ENCODE data around the gene ST3GAL6. TPM values are rescaled to one million over a fixed set of nuclear protein-coding genes. Genes with fewer than 3 reads are reported as not detected.
A peak's percentile ranks its signal among the peaks of the same experiment; 100 is the strongest.

The ST3GAL6 gene
- total RNA-seq, 4 donors from 2014 or later: 3.9 to 5.3 (median 4.4) TPM

DNA sequence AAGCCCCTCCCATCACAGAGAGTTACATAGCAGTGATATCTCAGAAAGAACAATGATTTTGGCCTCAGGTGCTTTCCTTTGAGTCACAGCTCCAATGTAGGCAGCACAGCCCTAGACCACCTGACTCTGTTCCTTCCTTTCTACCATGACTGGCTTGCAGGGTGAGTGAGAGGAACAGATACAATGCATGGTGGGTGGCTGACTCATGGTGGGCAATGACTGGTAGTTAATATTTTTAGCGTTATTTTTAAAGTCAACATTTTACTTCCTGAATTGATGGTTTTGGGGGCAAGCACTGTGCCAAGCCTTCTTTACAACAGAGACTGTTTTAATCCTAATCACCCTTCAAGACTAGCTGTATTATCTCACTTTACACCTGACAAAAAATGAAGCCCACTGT lies 32.8 kb upstream of the ST3GAL6 start:
- Histone ChIP-seq H3K27me3 (peaks cover 0 to 13% (median 0%) of the 10 kb centered on the region in 4 donors), H3K4me3 (no peak overlapping the region), H3K4me1 (peaks cover 0 to 26% (median 6%) of the 10 kb centered on the region in 3 donors), H3K36me3 (no peaks in the 10 kb centered on the region), H3K9me3 (no peaks in the 10 kb centered on the region), H3K27ac (no peak overlapping the region)
- intact Hi-C loops (cut with DNase I): no loop called here
- TF ChIP-seq, protein P1, sequence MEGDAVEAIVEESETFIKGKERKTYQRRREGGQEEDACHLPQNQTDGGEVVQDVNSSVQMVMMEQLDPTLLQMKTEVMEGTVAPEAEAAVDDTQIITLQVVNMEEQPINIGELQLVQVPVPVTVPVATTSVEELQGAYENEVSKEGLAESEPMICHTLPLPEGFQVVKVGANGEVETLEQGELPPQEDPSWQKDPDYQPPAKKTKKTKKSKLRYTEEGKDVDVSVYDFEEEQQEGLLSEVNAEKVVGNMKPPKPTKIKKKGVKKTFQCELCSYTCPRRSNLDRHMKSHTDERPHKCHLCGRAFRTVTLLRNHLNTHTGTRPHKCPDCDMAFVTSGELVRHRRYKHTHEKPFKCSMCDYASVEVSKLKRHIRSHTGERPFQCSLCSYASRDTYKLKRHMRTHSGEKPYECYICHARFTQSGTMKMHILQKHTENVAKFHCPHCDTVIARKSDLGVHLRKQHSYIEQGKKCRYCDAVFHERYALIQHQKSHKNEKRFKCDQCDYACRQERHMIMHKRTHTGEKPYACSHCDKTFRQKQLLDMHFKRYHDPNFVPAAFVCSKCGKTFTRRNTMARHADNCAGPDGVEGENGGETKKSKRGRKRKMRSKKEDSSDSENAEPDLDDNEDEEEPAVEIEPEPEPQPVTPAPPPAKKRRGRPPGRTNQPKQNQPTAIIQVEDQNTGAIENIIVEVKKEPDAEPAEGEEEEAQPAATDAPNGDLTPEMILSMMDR (IDR thresholded peaks at IDR 0.05): no peak
- no peak for TF ChIP-seq POLR2A (IDR thresholded peaks at IDR 0.05)
- DNase-seq: no peak
- 50 to 67% methylated on average over 1 of the region's 1 CpG for WGBS, 2 donors

DNA sequence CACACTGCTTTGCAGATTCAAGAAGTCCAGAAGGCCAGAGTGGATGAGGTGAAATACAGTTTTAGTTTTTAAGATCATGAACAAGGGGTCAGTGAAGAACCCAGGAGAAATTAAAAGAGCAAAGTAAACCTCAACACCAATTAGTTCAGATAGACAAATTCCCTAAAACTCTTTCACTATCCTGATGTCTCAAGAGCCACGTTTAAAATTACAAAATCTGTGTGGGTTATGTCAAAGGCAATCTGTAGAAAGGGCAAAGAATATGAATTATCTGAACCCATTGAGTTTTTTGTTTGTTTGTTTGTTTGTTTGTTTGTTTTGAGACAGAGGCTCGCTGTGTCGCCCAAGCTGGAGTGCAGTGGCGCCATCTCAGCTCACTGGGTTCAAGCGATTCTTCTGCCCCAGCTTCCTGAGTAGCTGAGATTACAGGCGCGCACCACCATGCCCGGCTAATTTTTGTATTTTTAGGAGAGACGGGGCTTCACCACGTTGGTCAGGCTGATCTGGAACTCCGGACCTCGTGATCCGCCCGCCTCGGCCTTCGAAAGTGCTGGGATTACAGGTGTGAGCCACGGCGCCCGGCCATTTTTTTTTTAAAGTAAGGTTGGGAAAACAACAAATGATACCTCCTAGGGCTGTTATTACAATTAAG lies 32.1 kb upstream of the ST3GAL6 start:
- WGBS, 2 donors: 87 to 88% methylated on average over 6 to 19 of the region's 19 CpGs
- peaks cover 0 to 26% (median 6%) of the 10 kb centered on the region in 3 donors for H3K4me1 ChIP-seq
- H3K36me3 ChIP-seq: no peaks in the 10 kb centered on the region
- no peak for TF ChIP-seq POLR2A (IDR thresholded peaks at IDR 0.05)
- TF ChIP-seq, protein P1 (IDR thresholded peaks at IDR 0.05): no peak
- DNase-seq: no peak
- no peak overlapping the region for H3K4me3 ChIP-seq
- intact Hi-C loops (cut with DNase I): no loop called here
- no peaks in the 10 kb centered on the region for H3K9me3 ChIP-seq
- H3K27me3 ChIP-seq: peaks cover 0 to 13% (median 0%) of the 10 kb centered on the region in 4 donors
- H3K27ac ChIP-seq: no peak overlapping the region

DNA sequence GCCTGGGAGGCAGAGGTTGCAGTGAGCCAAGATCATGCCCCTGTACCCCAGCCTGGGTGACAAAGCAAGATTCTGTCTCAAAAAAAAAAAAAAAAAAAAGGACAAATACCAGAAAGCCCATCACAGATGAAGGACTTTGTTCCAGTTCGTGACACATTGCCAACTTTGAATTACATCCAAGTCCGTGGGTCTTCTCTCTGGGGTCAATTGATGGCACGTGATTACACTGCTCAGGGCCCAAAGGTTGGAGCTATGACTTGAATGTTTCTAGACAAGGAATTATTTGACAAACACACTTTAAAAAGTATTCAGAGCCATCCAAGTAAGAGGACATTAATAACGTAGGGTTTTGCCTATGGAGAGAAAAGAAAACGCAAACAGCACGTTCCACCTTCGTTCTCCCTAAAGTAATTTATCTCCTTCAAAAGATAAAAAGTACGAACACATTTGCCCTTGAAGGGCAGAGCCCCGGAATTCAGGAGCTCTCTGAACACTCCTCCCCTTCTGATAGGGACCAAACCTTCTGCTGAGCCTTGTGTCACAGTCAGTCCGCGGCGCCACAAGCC lies 31.3 kb upstream of the ST3GAL6 start:
- intact Hi-C loops (cut with DNase I): no loop called here
- peaks cover 0 to 26% (median 6%) of the 10 kb centered on the region in 3 donors for H3K4me1 ChIP-seq

DNA sequence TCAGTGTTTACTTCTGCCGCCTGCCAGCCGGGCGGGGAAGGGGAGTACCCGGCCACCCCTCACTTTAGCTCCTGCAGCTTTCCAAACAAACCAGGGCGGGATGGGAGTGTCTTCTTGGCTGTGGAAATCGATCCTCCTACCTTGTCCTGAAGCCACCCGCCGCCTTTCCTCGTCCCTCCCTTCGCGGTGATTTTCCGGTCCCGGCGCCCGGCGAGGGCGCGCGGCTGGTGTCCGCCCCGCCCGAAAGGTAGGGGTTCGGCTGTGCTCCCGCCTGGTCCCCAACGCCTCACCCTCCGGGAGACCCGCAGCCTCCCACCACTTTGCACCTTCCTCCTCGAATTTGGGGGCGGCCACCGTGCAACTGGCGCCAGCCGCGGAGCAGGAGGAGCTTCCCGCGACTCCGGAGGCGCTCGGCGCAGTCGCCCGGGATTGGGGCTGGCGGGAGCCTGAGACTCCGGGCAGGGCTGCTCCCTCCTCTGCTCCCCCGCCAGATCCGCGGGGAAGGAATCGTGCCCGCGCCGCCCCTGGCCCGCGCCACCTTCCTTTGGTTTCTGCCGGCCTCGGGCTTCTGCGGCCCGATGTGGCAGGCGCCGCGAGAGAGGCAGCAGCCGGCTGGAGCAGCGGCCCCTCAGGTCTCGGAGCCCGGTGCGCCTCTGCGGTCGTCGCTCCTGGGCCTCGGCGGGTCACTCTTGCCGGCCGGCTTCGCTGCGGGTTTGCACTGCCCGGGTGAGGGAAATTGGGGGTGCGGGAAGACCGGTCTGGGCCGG lies 30.7 kb upstream of the ST3GAL6 start:
- Histone ChIP-seq H3K27ac (peak overlapping the region; percentile 74 to 83 (median 75)), H3K4me3 (peak overlapping the region; percentile 70 to 88 (median 84)), H3K9me3 (no peaks in the 10 kb centered on the region), H3K27me3 (peaks cover 0 to 13% (median 0%) of the 10 kb centered on the region in 4 donors), H3K4me1 (peaks cover 0 to 26% (median 6%) of the 10 kb centered on the region in 3 donors), H3K36me3 (no peaks in the 10 kb centered on the region)
- no peak for DNase-seq
- TF ChIP-seq, protein P1 (IDR thresholded peaks at IDR 0.05): no peak
- peak in 1 of 4 donors; percentile 43 for TF ChIP-seq POLR2A (IDR thresholded peaks at IDR 0.05)
- intact Hi-C loops (cut with DNase I): no loop called here
- 0% methylated on average over 5 of the region's 77 CpGs; no CpG with 5 or more reads in 1 of the 2 donors for WGBS, 2 donors

More for the DNA sequence above, 31.3 kb upstream of the ST3GAL6 start:
- Histone ChIP-seq H3K27ac (peak overlapping the region; percentile 74 to 83 (median 75)), H3K4me3 (peak overlapping the region; percentile 70 to 88 (median 84)), H3K36me3 (no peaks in the 10 kb centered on the region), H3K9me3 (no peaks in the 10 kb centered on the region), H3K27me3 (peaks cover 0 to 13% (median 0%) of the 10 kb centered on the region in 4 donors)
- DNase-seq: no peak
- TF ChIP-seq, protein P1 (IDR thresholded peaks at IDR 0.05): no peak
- no peak for TF ChIP-seq POLR2A (IDR thresholded peaks at IDR 0.05)
- WGBS, 2 donors: 1 to 8% methylated on average over 10 to 11 of the region's 12 CpGs
